Ascending aorta (tissue), 2 donors: Measurements from ENCODE around the gene SMC3. TPM values are rescaled to one million over a fixed set of nuclear protein-coding genes. Genes with fewer than 3 reads are reported as not detected.
A peak's percentile ranks its signal among the peaks of the same experiment; 100 is the strongest.
"Not testable (repeated sequence)": the region's sequence is repeated elsewhere in the genome, so short reads cannot be mapped to it uniquely, and the experiment has no call there.

Experiments
- DNase-seq, 2 donors: peaks; one replicate each; pipeline ENCODE4 v3.0.0-alpha.2; 2019; ENCODE audit warnings: low spot score in 2 of 2
- H3K27ac ChIP-seq, 2 donors: fragments of 200-600 bp; sonication (generic); one replicate each; pipeline ENCODE4 v1.5.1; 2016 to 2017; ENCODE audit warnings: mild to moderate bottlenecking in 1 of 2
- H3K27me3 ChIP-seq: fragments of 200-600 bp; sonication (generic); one replicate; pipeline ENCODE4 v1.5.1; 2017
- H3K36me3 ChIP-seq, 2 donors: fragments of 200-600 bp; sonication (generic); one replicate each; pipeline ENCODE4 v1.5.1; 2016
- H3K4me1 ChIP-seq, 2 donors: fragments of 200-600 bp; sonication (generic); one replicate each; pipeline ENCODE4 v1.5.1; 2016 to 2017; ENCODE audit warnings: mild to moderate bottlenecking in 1 of 2
- H3K4me3 ChIP-seq, 2 donors: fragments of 200-600 bp; sonication (generic); one replicate each; pipeline ENCODE4 v1.5.1; 2016 to 2017; ENCODE audit warnings: mild to moderate bottlenecking in 1 of 2
- H3K9me3 ChIP-seq, 2 donors: fragments of 200-600 bp; sonication (generic); one replicate each; pipeline ENCODE4 v1.5.1; 2016
- intact Hi-C: fragments of 100-400 bp; cut with DNase I; formaldehyde crosslinking; loops from one replicate; pipeline ENCODE4 v1.15.1; 2023
- total RNA-seq: library from RNA; depleted of rRNA; stranded (reverse); fragments of >200 nt; gene quantifications from one replicate; pipeline ENCODE4 v1.1.0, GENCODE V29; 2016
- TF ChIP-seq, protein P1 (sequence below), 3 experiments: fragments of 200-600 bp in 2 of 3; fragments of 450-650 bp in 1 of 3; sonication (generic) in 2 of 3; IDR thresholded peaks; one replicate each; pipeline ENCODE4 v1.5.1; 2016 to 2019; ENCODE audit warnings: antibody characterized with exemption in 3 of 3, mild to moderate bottlenecking in 1 of 3, moderate library complexity in 1 of 3

Gene SMC3
- total RNA-seq, 1 donor from 2014 or later: 14.8 TPM

- intact Hi-C loops: loop anchor here (2.0 to 5.0 kb wide), 4 partner anchors 62 to 282 kb away; no protein-coding TSS in a partner anchor
Observed at GRCh38 chr10:110610308-110610774, 42.8 kb downstream of the SMC3 start.

GRCh38 chr10:110610781-110611180 is 43.3 kb downstream of the SMC3 start:
- intact Hi-C loops: loop anchor here (2.0 to 5.0 kb wide), 4 partner anchors 62 to 282 kb away; no protein-coding TSS in a partner anchor
- not testable (repeated sequence) for H3K27me3 ChIP-seq, H3K4me1 ChIP-seq, H3K4me3 ChIP-seq, H3K9me3 ChIP-seq, DNase-seq, H3K27ac ChIP-seq, H3K36me3 ChIP-seq

More at GRCh38 chr10:110610308-110610774, 42.8 kb downstream of the SMC3 start:
- peaks cover under 1 to 6% of the 10 kb centered on the region in 2 donors for H3K36me3 ChIP-seq
- no peaks in the 10 kb centered on the region for H3K27me3 ChIP-seq
- TF ChIP-seq, protein P1, sequence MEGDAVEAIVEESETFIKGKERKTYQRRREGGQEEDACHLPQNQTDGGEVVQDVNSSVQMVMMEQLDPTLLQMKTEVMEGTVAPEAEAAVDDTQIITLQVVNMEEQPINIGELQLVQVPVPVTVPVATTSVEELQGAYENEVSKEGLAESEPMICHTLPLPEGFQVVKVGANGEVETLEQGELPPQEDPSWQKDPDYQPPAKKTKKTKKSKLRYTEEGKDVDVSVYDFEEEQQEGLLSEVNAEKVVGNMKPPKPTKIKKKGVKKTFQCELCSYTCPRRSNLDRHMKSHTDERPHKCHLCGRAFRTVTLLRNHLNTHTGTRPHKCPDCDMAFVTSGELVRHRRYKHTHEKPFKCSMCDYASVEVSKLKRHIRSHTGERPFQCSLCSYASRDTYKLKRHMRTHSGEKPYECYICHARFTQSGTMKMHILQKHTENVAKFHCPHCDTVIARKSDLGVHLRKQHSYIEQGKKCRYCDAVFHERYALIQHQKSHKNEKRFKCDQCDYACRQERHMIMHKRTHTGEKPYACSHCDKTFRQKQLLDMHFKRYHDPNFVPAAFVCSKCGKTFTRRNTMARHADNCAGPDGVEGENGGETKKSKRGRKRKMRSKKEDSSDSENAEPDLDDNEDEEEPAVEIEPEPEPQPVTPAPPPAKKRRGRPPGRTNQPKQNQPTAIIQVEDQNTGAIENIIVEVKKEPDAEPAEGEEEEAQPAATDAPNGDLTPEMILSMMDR (IDR thresholded peaks at IDR 0.05): peak; percentile 65 to 88 (median 76)
- H3K4me3 ChIP-seq: no peak overlapping the region
- peak overlapping the region in 1 of 2 donors; percentile 40 for H3K27ac ChIP-seq
- DNase-seq: no peak
- no peaks in the 10 kb centered on the region for H3K4me1 ChIP-seq
- H3K9me3 ChIP-seq: no peaks in the 10 kb centered on the region

DNA sequence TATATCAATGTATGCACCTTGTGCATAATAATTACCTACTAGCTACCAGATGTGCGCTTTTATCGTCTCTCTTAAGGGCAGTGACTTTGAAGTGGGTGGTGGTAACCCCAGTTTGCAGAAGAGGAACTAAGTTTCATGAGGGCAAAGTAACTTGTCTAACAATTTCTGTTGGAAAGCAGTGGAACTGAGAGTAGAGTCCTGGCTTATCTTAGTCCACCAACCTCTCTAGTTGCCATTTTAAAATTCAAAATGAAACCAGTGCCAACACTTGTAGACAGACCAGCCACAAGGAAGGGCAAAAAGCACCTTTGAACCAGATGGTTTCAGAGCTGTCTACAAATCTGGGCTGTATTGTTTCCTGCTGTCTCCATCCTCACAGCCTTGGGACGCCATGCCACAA is 44.6 kb downstream of the SMC3 start:
- no peaks in the 10 kb centered on the region for H3K36me3 ChIP-seq
- no peaks in the 10 kb centered on the region for H3K27me3 ChIP-seq
- H3K9me3 ChIP-seq: no peaks in the 10 kb centered on the region
- intact Hi-C loops: loop anchor here (5.0 kb wide), 1 partner anchor 120 kb away; no protein-coding TSS in a partner anchor
- H3K4me1 ChIP-seq: no peaks in the 10 kb centered on the region
- H3K4me3 ChIP-seq: no peak overlapping the region
- H3K27ac ChIP-seq: no peak overlapping the region
- DNase-seq: no peak
- TF ChIP-seq, protein P1 (IDR thresholded peaks at IDR 0.05): no peak

DNA sequence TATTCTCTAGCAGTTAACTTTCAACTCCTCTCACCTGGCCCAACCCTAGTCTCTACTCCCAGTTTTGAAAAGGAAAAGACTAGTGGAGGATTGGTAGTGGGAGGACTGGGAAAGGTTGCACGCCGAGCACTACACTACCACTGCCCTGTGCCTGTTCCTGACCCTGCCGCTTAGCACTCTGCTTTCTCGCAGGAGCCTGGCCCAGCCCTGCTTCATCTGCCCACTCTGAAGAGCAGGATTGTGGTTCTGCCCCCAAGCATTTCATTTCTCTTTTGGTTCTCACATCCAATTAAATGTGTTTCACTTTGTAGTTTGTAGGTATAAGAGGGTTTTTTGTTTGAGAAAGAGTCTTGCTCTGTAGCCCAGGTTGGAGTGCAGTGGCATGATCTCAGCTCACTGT is 45.1 kb downstream of the SMC3 start:
- H3K4me3 ChIP-seq: no peak overlapping the region
- H3K27ac ChIP-seq: no peak overlapping the region
- no peaks in the 10 kb centered on the region for H3K36me3 ChIP-seq
- no peak for DNase-seq
- H3K27me3 ChIP-seq: no peaks in the 10 kb centered on the region
- H3K4me1 ChIP-seq: no peaks in the 10 kb centered on the region
- no peaks in the 10 kb centered on the region for H3K9me3 ChIP-seq
- intact Hi-C loops: loop anchor here (5.0 kb wide), 1 partner anchor 120 kb away; no protein-coding TSS in a partner anchor
- TF ChIP-seq, protein P1 (IDR thresholded peaks at IDR 0.05): no peak

GRCh38 chr10:110613341-110613995 is 46.0 kb downstream of the SMC3 start:
- intact Hi-C loops: loop anchor here (5.0 kb wide), 1 partner anchor 119 kb away; no protein-coding TSS in a partner anchor

More at GRCh38 chr10:110613341-110613995, 46.0 kb downstream of the SMC3 start:
- H3K9me3 ChIP-seq: no peaks in the 10 kb centered on the region
- no peaks in the 10 kb centered on the region for H3K27me3 ChIP-seq
- no peak overlapping the region for H3K27ac ChIP-seq
- H3K4me1 ChIP-seq: no peaks in the 10 kb centered on the region
- TF ChIP-seq, protein P1 (IDR thresholded peaks at IDR 0.05): no peak
- H3K36me3 ChIP-seq: no peaks in the 10 kb centered on the region
- no peak overlapping the region for H3K4me3 ChIP-seq
- DNase-seq: no peak
